HEK293 (cell line): ENCODE data around the gene FFAR4.
"Not testable (repeated sequence)": the region's sequence is repeated elsewhere in the genome, so short reads cannot be mapped to it uniquely, and the experiment has no call there.

ENCODE experiments used
- KLF17 ChIP-seq: fragments of 450-650 bp; formaldehyde crosslinking; IDR thresholded peaks from 2 replicates; pipeline ENCODE4 v1.5.1; 2016; ENCODE audit warnings: missing biosample characterization, missing genetic modification characterization
- ZBTB1 ChIP-seq: fragments of 450-650 bp; formaldehyde crosslinking; IDR thresholded peaks from 2 replicates; pipeline ENCODE4 v1.5.1; 2016; ENCODE audit warnings: missing biosample characterization, missing genetic modification characterization
- ZEB2 ChIP-seq: fragments of 450-650 bp; formaldehyde crosslinking; IDR thresholded peaks from 2 replicates; pipeline ENCODE4 v1.5.1; 2016; ENCODE audit warnings: missing biosample characterization, missing genetic modification characterization

DNA sequence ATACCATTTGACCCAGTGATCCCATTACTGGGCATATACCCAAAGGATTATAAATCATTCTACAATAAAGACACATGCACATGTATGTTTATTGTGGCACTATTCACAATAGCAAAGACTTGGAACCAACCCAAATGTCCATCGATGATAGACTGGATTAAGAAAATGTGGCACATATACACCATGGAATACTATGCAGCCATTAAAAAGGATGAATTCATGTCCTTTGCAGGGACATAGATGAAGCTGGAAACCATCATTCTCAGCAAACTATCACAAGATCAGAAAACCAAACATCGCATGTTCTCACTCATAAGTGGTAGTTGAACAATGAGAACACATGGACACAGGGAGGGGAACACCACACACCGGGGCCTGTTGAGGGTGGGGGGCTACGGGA is 25.6 kb upstream of the FFAR4 start:
- not testable (repeated sequence) for TF ChIP-seq ZBTB1 (tag by site-specific recombination); ZEB2; KLF17 (tag by site-specific recombination)
